ENCODE measurements around the gene ARPIN.

- TF ChIP-seq EZH2 (IDR thresholded peaks at IDR 0.05; ENCODE audit: insufficient read depth, poor library complexity, severe bottlenecking) (no peak), EZH2phosphoT487 (IDR thresholded peaks at IDR 0.05; ENCODE audit: insufficient read depth, low read depth) (no peak)
Observed at GRCh38 chr15:89948796-89949195, 36.0 kb upstream of the ARPIN start.

Data from GM23248 (cell line).